ENCODE measurements around the gene XYLT1.

The XYLT1 gene

DNA sequence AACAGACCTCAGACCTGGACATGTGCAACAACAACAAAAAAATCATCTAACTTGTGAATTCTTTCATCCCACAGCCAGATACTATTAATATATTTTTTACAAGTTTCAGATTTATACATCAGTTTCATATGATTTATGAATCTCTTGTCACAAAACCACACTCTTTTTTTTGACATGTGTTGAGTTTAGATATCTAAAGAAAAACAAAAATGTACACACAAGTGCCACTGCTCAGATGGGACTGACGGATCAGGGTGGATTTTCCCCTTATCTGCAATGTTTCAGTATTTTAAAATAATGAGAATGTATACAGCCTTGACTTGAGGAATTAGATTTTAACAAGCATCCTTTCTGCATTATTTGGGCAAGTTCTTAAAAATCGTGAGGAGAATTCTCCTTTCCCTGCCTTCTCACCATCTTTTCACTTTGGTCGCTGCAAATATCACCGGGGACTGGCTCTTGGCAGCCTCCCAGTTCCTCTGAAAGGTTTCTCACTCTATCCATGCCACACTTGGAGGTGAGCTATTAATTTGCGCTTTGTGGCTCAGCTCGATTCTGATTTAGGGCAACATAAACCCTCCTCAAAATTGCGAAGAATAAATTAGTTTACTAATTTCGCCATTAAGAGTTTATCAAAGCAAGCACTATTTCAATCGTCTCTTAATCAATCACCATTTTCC is 225.7 kb downstream of the XYLT1 start:
- DNase-seq, result no peak

GRCh38 chr16:17241264-17241835 is 229.4 kb downstream of the XYLT1 start:
- no peak for DNase-seq

- DNase-seq, result no peak
Observed at GRCh38 chr16:17238285-17239028, 232.3 kb downstream of the XYLT1 start.

DNA sequence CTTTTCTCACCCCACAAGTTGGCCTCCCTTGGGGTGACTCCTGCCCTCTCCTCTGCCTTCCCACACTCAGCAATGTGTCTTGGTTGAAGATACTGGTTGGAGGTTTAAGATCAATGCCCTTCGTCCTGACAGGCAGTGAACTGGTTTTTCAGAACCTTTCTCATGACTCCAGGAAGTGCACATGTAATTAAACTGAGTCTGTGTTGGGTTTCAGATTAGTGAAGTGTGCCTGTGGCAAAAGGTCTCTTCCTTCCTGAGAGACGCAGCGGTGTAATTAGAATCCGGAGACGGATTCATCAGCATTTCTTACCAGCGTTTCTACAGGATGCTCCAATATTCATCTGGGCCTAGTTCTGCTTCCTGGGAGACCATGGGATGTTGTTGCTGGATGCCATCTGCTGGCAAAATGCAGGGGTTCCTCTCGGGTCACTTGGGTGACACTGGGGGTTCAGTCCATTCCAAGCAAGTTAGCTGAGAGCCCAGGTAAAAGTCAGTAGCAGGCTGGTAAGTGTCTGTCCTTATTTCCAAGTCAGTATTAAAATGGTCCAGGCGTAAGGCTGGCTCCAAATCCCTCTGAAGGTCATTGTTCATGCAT is 233.3 kb downstream of the XYLT1 start:
- DNase-seq, result no peak

DNA sequence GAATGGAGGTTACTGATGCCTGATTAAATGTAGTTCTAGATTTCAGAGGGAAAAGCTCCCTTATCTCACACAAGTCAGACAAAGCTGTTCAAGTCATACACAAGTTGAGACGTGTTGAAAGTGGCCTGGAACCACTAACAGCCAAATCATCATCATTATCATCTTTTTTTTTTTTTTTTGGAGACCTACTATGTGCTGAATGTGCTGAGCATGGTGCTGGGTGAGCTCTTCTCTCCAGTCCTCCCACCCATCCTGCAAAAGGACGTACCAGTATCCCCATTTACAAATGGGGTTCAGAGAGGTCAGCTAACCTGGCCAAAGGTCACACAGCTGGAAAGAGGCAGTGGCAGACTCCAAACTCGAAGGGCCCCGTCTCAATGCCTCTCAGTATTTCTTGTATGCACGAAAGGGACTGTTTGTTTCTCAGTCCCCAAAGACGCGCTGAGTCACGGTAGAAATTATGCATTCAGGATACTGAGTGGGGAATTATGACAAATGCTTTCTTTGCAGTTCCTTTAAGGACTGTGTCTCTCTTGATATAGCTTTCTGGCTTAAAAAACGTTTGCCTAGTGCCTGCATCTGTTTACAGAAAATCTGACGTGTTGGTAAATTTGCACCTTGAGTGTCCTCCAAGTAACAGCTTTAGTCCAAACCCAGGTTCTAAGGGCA is 235.5 kb downstream of the XYLT1 start:
- no peak for DNase-seq

- no peak for DNase-seq
Observed at GRCh38 chr16:17233318-17234002, 237.3 kb downstream of the XYLT1 start.

DNA sequence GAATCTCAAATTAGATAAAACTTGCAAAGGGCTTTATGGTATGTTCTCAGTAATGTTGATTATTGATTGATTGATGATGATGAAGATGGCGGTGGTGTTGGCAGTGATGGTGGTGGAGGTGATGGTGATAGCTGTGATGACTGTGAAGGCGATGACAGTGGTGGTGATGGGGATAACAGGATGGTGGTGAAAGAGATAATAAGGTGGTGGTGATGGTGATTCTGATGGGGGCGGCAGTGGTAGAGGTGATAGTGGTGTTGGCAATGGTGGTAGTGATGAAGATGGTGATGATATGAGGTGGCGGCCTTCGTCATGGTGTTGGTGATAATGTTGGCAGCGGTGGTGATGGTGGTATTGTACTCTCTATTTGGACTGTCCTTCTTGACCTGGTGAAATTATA is 238.3 kb downstream of the XYLT1 start:
- no peak for DNase-seq

DNA sequence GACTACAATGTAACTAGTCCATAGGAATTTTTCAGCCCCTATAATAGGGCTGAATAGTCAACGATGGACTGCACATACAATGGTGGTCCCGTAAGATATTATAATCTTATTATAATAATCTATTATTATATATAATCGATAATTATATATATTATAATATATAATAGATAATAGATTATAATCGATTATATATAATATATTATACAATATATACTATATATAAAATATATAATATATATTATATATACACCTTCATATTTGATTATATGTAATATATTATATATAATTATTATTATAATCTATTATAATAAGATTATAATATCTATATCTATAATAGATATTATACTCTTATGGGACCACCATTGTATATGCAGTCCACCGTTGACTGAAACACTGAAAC is 238.8 kb downstream of the XYLT1 start:
- no peak for DNase-seq

DNA sequence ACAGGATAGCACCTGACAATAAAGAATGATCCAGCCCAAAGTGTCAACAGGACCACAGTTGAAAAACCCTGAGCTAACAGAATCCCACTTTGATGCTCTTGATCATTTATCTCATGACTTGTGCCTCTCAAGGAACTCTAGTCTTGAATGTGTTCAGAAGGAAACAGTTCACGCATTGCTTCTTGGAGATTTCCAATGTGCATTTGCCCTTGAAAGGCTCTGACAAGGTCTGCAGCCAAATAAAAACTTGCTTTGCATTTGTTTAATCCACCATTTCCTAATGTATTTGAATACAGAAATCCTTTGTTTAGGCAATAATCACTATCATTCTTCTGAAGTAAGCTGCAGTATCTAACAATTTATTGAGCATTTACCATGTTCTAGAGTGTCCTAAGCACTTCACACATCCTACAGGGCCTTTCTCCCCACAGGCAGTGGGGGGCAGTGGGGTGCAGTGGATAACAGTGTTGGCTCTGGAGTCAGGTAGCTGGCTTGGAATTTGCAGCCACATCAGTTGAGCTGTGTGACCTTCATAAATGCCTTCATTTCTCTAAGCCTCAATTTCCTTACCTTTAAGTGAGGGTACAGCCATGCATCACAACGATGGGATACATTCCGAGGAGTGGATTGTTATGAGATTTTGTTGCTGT is 239.7 kb downstream of the XYLT1 start:
- DNase-seq, result no peak

- no peak for DNase-seq
Observed at GRCh38 chr16:17229766-17230165, 241.0 kb downstream of the XYLT1 start.

DNA sequence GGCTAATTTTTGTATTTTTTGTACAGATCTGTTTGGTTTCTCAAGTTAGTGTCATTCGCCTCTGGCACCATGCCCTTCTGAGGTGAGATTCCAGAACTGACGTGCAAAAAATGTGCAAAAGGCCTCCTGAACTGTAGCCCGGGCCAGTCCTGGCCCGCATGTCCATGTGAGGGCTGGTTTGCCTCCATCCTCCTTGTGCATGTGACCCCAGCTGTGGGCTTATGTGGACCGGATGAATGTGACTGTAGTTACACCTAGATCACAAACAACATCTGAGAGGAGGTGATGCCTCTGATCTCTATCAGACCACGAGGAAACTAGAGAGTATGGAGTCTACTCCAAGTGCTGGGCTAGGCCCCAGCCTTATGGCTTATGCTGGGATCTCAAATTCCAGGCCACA is 241.6 kb downstream of the XYLT1 start:
- no peak for DNase-seq

- no peak for DNase-seq
Observed at GRCh38 chr16:17228708-17229055, 242.1 kb downstream of the XYLT1 start.

GRCh38 chr16:17228048-17228707 is 242.6 kb downstream of the XYLT1 start:
- DNase-seq, result no peak

- no peak for DNase-seq
Observed at GRCh38 chr16:17227278-17227677, 243.5 kb downstream of the XYLT1 start.

DNA sequence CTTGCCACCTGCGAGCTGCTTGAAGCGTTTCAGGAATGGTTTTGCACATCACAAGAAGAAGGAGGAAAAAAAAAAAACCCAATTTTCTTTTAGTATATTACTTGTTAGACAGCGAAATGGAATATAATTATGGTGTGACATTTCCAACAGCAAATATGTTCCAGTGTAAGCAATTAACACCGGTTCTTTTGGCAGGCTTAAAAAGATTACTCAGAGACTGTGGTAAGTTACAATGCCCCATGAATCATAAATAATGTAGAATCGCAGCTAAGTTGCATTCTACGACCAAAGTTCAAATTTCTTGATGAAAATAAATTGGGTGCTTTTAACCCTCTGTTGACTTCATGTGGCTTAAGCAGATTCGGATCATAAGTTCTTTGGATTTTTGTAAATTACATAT is 245.2 kb downstream of the XYLT1 start:
- no peak for DNase-seq

- no peak for DNase-seq
Observed at GRCh38 chr16:17224879-17225281, 245.9 kb downstream of the XYLT1 start.

DNA sequence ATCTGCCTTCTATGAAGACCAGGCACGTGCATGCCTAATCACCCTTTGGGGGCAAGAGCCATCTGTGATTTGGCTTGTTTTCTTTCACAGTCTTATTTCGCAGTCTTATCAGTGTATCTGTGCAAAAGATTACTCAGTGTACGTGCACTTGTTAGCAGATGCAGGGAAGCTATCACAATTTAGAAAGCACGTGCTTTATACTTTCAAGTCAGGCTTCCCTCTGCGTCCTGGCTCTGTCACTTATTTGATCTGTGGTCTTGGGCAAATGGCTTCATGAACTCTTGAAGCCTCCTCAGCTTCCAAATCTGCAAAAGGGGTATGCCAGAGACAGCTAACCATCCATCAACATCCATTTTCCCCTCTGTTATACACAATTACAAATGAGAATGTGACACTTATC is 246.4 kb downstream of the XYLT1 start:
- no peak for DNase-seq

GRCh38 chr16:17223576-17223975 is 247.2 kb downstream of the XYLT1 start:
- DNase-seq, result no peak

DNA sequence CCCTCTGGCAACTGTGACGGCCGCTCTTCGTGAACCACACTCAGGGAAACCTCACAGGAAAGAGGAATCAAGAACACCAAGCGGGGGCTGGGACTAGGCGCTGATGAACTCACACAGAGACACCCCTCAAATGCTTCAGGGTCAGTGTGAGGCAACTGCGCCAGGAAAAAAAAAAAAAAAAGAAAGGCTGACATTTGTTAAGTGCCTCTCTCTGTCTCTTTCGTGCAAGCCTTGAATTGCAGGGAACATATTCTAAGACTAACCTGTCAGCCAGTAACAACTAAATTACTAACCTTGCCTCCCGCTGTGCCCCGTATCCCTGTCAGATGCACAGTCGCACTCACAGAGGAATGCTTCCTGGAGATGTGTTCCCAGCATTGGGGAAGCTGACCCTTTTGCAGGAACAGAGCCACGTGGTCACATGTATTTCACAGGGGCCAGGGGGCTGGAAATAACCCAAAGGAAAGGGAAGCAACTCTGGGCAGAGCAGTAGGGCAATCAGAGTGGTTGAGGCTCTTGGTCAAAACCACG is 247.8 kb downstream of the XYLT1 start:
- DNase-seq, result peak; percentile 89

DNA sequence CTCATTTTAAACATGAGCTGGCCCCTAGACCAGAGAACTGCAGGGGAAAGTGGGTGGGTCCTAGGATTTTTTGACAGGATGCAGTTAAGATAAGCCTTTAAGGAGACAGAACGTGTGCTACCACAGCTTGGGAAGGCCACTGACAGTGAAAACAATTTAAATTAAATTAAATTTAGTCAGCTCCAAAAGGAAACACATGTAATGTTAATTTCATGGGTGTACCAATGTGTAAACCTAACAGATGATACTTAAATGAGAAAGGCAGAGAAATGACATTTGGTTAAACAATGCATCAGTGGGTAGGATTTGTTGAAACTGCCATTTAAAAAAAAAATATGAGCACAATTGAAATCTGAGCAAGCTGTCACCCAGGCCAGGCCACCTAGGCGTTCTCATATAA is 250.8 kb downstream of the XYLT1 start:
- no peak for DNase-seq

DNA sequence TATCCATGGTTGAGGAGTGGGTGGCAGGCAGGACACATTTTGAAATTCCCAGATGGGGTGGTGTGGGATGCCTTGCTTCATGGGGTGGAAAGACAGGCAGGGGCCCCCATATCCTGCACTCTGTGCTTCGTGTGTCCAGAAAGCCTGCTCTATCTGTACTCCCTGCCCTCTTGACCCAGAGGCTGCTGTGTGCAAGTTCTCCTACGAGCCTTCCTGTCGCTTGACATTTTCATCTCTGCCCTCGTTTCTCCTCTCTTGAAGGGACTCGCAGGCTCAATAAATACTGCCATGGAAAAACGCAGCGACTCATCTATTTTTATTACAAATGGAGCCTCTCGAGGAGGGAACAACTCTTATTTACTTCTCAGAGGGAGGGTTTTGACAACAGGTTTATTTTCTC is 254.8 kb downstream of the XYLT1 start:
- no peak for DNase-seq

GRCh38 chr16:17215306-17215705 is 255.5 kb downstream of the XYLT1 start:
- DNase-seq, result no peak
